Measurements from ENCODE around the gene DAAM1.

DAAM1 gene

DNA sequence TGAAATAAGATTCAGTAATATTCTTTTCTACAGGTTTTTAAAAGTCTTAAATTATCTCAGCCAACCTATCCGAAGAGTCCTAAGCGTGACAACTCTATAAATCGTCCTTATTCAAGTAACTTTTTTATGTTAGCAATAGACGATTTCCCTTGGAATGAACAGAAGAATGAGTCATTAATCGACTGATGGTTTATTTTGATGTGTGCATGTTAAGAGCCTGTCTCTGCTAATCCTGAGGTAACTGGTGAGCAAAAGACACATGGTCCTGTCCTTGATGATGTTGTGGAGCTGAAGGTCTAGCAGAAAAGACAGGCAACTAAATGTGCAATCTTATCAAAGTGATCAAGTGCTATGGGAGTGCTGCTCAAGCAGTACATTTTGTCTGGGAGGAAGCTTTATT, 80.4 kb downstream of the DAAM1 start:
- H3K14ac ChIP-seq (ENCODE audit: low read length) = no peak overlapping the region
- no peak overlapping the region for H3K27ac ChIP-seq (replicated peaks; ENCODE audit: low read length)
- H3K23ac ChIP-seq (ENCODE audit: low read depth, low read length, poor library complexity) = no peak overlapping the region
- no peak overlapping the region for H2BK120ac ChIP-seq (ENCODE audit: low read depth, low read length)
- no peaks in the 10 kb centered on the region for H3K79me1 ChIP-seq (ENCODE audit: low read depth, low read length)
- no peak overlapping the region for H3K18ac ChIP-seq (ENCODE audit: low read length)
- no peak overlapping the region for H4K91ac ChIP-seq (ENCODE audit: low read depth, low read length, poor library complexity)
- H3K9me3 ChIP-seq (replicated peaks in 1 of 2; ENCODE audit: control insufficient read depth in 2 of 2, insufficient read depth in 1 of 2, low read depth in 1 of 2, low read length in 2 of 2) = no peaks in the 10 kb centered on the region
- H3K4ac ChIP-seq (ENCODE audit: low read length) = no peak overlapping the region
- no peak overlapping the region for H3K4me3 ChIP-seq (ENCODE audit: low read length in 2 of 2)
- H2BK12ac ChIP-seq (ENCODE audit: low read length) = no peak overlapping the region
- no peaks in the 10 kb centered on the region for H3K27me3 ChIP-seq (ENCODE audit: control insufficient read depth in 3 of 3, insufficient read depth in 3 of 3, low read depth in 1 of 3, low read length in 3 of 3)
- no CpG with 5 or more reads among the region's 5 CpGs for WGBS, 2 donors (ENCODE audit: extremely low coverage in 2 of 2, insufficient read length in 2 of 2, insufficient replicate concordance in 1 of 2)
- no peak overlapping the region for H4K8ac ChIP-seq (ENCODE audit: low read depth, low read length)
- H2AK5ac ChIP-seq (ENCODE audit: low read depth, low read length) = no peak overlapping the region
- no peak overlapping the region for H2AFZ ChIP-seq (ENCODE audit: low read length)
- no peak overlapping the region for H3K9ac ChIP-seq (ENCODE audit: low read depth, low read length, poor library complexity)
- peaks cover 7 to 51% of the 10 kb centered on the region in 2 donors for H3K36me3 ChIP-seq (replicated peaks in 1 of 2; ENCODE audit: control insufficient read depth in 2 of 2, insufficient read depth in 2 of 2, low read length in 2 of 2)
- no peak for DNase-seq (ENCODE audit: low spot score)
- H2BK5ac ChIP-seq (ENCODE audit: low read length) = no peak overlapping the region
- no peak overlapping the region for H2BK15ac ChIP-seq (ENCODE audit: low read length)
- H3K4me2 ChIP-seq (ENCODE audit: insufficient read depth, low read length, poor library complexity, severe bottlenecking) = no peak overlapping the region
- H3K4me1 ChIP-seq (ENCODE audit: control insufficient read depth in 2 of 2, insufficient read depth in 1 of 2, low read depth in 1 of 2, low read length in 2 of 2) = no peaks in the 10 kb centered on the region

DNA sequence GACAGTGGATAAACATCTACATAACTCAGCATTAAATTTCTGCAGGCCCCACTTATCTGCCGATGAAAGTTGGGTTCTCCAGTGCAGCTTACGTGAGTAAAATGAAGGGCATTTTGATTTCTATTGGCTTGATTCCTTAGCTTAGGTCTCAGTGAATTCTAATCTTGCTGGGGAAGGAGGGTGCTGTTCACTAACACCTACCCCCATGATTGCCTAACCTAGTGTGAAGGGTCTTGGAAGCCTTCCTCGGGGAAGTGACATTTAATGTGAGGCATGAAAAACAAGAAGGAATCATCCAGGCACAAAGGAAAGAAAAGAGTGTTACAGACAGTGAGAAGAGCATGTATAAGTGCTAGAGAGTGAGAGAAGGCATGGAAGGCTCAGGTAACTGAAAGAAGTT, 81.0 kb downstream of the DAAM1 start:
- no peak for DNase-seq (ENCODE audit: low spot score)
- Histone ChIP-seq H4K91ac (ENCODE audit: low read depth, low read length, poor library complexity) (no peak overlapping the region), H3K23ac (ENCODE audit: low read depth, low read length, poor library complexity) (no peak overlapping the region), H2BK120ac (ENCODE audit: low read depth, low read length) (no peak overlapping the region), H3K14ac (ENCODE audit: low read length) (no peak overlapping the region), H3K79me1 (ENCODE audit: low read depth, low read length) (no peaks in the 10 kb centered on the region), H2BK5ac (ENCODE audit: low read length) (no peak overlapping the region), H3K9ac (ENCODE audit: low read depth, low read length, poor library complexity) (no peak overlapping the region), H3K4me3 (ENCODE audit: low read length in 2 of 2) (no peak overlapping the region), H3K4me1 (ENCODE audit: control insufficient read depth in 2 of 2, insufficient read depth in 1 of 2, low read depth in 1 of 2, low read length in 2 of 2) (no peaks in the 10 kb centered on the region), H3K4ac (ENCODE audit: low read length) (no peak overlapping the region), H2BK12ac (ENCODE audit: low read length) (no peak overlapping the region), H2AFZ (ENCODE audit: low read length) (no peak overlapping the region), H3K36me3 (replicated peaks in 1 of 2; ENCODE audit: control insufficient read depth in 2 of 2, insufficient read depth in 2 of 2, low read length in 2 of 2) (peaks cover 7 to 45% of the 10 kb centered on the region in 2 donors), H3K9me3 (replicated peaks in 1 of 2; ENCODE audit: control insufficient read depth in 2 of 2, insufficient read depth in 1 of 2, low read depth in 1 of 2, low read length in 2 of 2) (no peaks in the 10 kb centered on the region), H4K8ac (ENCODE audit: low read depth, low read length) (no peak overlapping the region), H3K18ac (ENCODE audit: low read length) (no peak overlapping the region), H2AK5ac (ENCODE audit: low read depth, low read length) (no peak overlapping the region), H2BK15ac (ENCODE audit: low read length) (no peak overlapping the region), H3K4me2 (ENCODE audit: insufficient read depth, low read length, poor library complexity, severe bottlenecking) (no peak overlapping the region), H3K27me3 (ENCODE audit: control insufficient read depth in 3 of 3, insufficient read depth in 3 of 3, low read depth in 1 of 3, low read length in 3 of 3) (no peaks in the 10 kb centered on the region), H3K27ac (replicated peaks; ENCODE audit: low read length) (no peak overlapping the region)
- no CpG with 5 or more reads among the region's 3 CpGs for WGBS, 2 donors (ENCODE audit: extremely low coverage in 2 of 2, insufficient read length in 2 of 2, insufficient replicate concordance in 1 of 2)

DNA sequence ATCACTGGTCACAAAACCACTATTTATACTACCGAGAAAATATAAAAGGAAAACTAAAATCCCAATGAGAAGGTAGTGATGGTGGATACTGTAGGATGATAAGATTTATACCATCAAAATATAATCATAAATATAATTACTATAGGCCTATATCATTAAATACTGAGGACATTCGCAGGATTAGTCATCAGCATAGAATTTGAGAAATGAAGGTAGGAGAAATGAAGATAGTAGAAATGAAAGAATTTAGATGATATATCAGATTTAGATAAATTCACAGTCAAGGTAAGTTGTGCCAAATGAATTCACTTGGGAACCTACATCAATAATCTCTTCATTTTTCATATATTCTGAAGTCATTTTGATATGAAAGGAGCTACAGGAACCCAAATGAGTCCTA, 82.8 kb downstream of the DAAM1 start:
- no peaks in the 10 kb centered on the region for H3K9me3 ChIP-seq (replicated peaks in 1 of 2; ENCODE audit: control insufficient read depth in 2 of 2, insufficient read depth in 1 of 2, low read depth in 1 of 2, low read length in 2 of 2)
- no peak overlapping the region for H2AK5ac ChIP-seq (ENCODE audit: low read depth, low read length)
- H4K91ac ChIP-seq (ENCODE audit: low read depth, low read length, poor library complexity) = no peak overlapping the region
- H3K4me2 ChIP-seq (ENCODE audit: insufficient read depth, low read length, poor library complexity, severe bottlenecking) = no peak overlapping the region
- H3K4ac ChIP-seq (ENCODE audit: low read length) = no peak overlapping the region
- no peak overlapping the region for H3K14ac ChIP-seq (ENCODE audit: low read length)
- no peaks in the 10 kb centered on the region for H3K79me1 ChIP-seq (ENCODE audit: low read depth, low read length)
- no peak overlapping the region for H3K23ac ChIP-seq (ENCODE audit: low read depth, low read length, poor library complexity)
- H3K36me3 ChIP-seq (replicated peaks in 1 of 2; ENCODE audit: control insufficient read depth in 2 of 2, insufficient read depth in 2 of 2, low read length in 2 of 2) = peaks cover 2 to 27% of the 10 kb centered on the region in 2 donors
- H2AFZ ChIP-seq (ENCODE audit: low read length) = no peak overlapping the region
- peaks cover 2 to 4% of the 10 kb centered on the region in 2 donors for H3K4me1 ChIP-seq (ENCODE audit: control insufficient read depth in 2 of 2, insufficient read depth in 1 of 2, low read depth in 1 of 2, low read length in 2 of 2)
- H3K27me3 ChIP-seq (ENCODE audit: control insufficient read depth in 3 of 3, insufficient read depth in 3 of 3, low read depth in 1 of 3, low read length in 3 of 3) = no peaks in the 10 kb centered on the region
- H3K27ac ChIP-seq (replicated peaks; ENCODE audit: low read length) = no peak overlapping the region
- H2BK15ac ChIP-seq (ENCODE audit: low read length) = no peak overlapping the region
- H3K4me3 ChIP-seq (ENCODE audit: low read length in 2 of 2) = no peak overlapping the region
- H3K9ac ChIP-seq (ENCODE audit: low read depth, low read length, poor library complexity) = no peak overlapping the region
- H2BK120ac ChIP-seq (ENCODE audit: low read depth, low read length) = no peak overlapping the region
- no peak overlapping the region for H2BK12ac ChIP-seq (ENCODE audit: low read length)
- no peak overlapping the region for H3K18ac ChIP-seq (ENCODE audit: low read length)
- no peak for DNase-seq (ENCODE audit: low spot score)
- WGBS, 2 donors (ENCODE audit: extremely low coverage in 2 of 2, insufficient read length in 2 of 2, insufficient replicate concordance in 1 of 2) = no CpG with 5 or more reads among the region's 2 CpGs
- H2BK5ac ChIP-seq (ENCODE audit: low read length) = no peak overlapping the region
- no peak overlapping the region for H4K8ac ChIP-seq (ENCODE audit: low read depth, low read length)

DNA sequence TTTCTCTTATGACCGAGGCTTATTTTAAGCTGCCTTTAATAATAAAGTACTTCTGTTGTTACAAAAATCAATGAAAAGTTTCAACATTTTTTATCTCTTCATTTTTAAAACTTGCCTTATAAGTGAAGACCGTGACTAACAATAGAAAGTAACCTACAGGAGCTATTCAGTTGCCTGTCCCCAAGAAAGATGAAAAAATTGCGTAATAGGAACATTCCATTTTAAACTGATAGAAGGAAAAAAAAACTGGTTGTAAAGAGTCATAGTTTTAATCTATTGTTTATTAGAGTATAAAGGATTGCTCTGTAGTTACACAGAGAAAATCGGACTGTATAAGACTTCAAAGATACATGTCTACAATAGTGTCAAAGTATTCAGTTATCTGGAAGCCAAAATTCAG, 83.3 kb downstream of the DAAM1 start:
- Histone ChIP-seq H3K79me1 (ENCODE audit: low read depth, low read length) (no peaks in the 10 kb centered on the region), H3K9ac (ENCODE audit: low read depth, low read length, poor library complexity) (no peak overlapping the region), H3K27me3 (ENCODE audit: control insufficient read depth in 3 of 3, insufficient read depth in 3 of 3, low read depth in 1 of 3, low read length in 3 of 3) (no peaks in the 10 kb centered on the region), H3K9me3 (replicated peaks in 1 of 2; ENCODE audit: control insufficient read depth in 2 of 2, insufficient read depth in 1 of 2, low read depth in 1 of 2, low read length in 2 of 2) (no peaks in the 10 kb centered on the region), H2BK5ac (ENCODE audit: low read length) (no peak overlapping the region), H3K18ac (ENCODE audit: low read length) (no peak overlapping the region), H3K4me3 (ENCODE audit: low read length in 2 of 2) (no peak overlapping the region), H3K4me2 (ENCODE audit: insufficient read depth, low read length, poor library complexity, severe bottlenecking) (no peak overlapping the region), H3K27ac (replicated peaks; ENCODE audit: low read length) (no peak overlapping the region), H4K91ac (ENCODE audit: low read depth, low read length, poor library complexity) (no peak overlapping the region), H2AK5ac (ENCODE audit: low read depth, low read length) (no peak overlapping the region), H2BK12ac (ENCODE audit: low read length) (no peak overlapping the region), H3K36me3 (replicated peaks in 1 of 2; ENCODE audit: control insufficient read depth in 2 of 2, insufficient read depth in 2 of 2, low read length in 2 of 2) (peaks cover 0 to 23% of the 10 kb centered on the region in 2 donors), H2BK15ac (ENCODE audit: low read length) (no peak overlapping the region), H3K4ac (ENCODE audit: low read length) (no peak overlapping the region), H3K4me1 (ENCODE audit: control insufficient read depth in 2 of 2, insufficient read depth in 1 of 2, low read depth in 1 of 2, low read length in 2 of 2) (peaks cover 2 to 4% of the 10 kb centered on the region in 2 donors), H3K23ac (ENCODE audit: low read depth, low read length, poor library complexity) (no peak overlapping the region), H3K14ac (ENCODE audit: low read length) (no peak overlapping the region), H4K8ac (ENCODE audit: low read depth, low read length) (no peak overlapping the region), H2BK120ac (ENCODE audit: low read depth, low read length) (no peak overlapping the region), H2AFZ (ENCODE audit: low read length) (no peak overlapping the region)
- no CpG with 5 or more reads among the region's 4 CpGs for WGBS, 2 donors (ENCODE audit: extremely low coverage in 2 of 2, insufficient read length in 2 of 2, insufficient replicate concordance in 1 of 2)
- no peak for DNase-seq (ENCODE audit: low spot score)
